SK-N-SH (cell line): ENCODE data around the gene HOXB6. TPM values are rescaled to one million over a fixed set of nuclear protein-coding genes. Genes with fewer than 3 reads are reported as not detected.

Experiments used
- CTCF ChIA-PET: fragments of 300-600, 350-600 bp; formaldehyde crosslinking; extraction: SDS; loops from one replicate; lab custom pipeline; 2021; lab: Yijun Ruan, JAX
- POLR2A ChIA-PET: fragments of 350-600 bp; sonication (Branson Sonifier 250); formaldehyde crosslinking; extraction: SDS; loops from one replicate; lab custom pipeline; 2020; ENCODE audit warnings: antibody characterized with exemption, inconsistent platforms; lab: Yijun Ruan, JAX
- DNase-seq: peaks from one replicate; pipeline ENCODE4 v3.0.0; 2012
- H2AFZ ChIP-seq: fragments of 200-600 bp; sonication (generic); 2 replicates; pipeline ENCODE4 v1.8.1; 2016; ENCODE audit warnings: antibody characterized with exemption, mild to moderate bottlenecking, low read depth
- H3F3A ChIP-seq: fragments of 200-600 bp; sonication (generic); replicated peaks from 2 replicates; pipeline ENCODE3; 2016; ENCODE audit warnings: antibody characterized with exemption, mild to moderate bottlenecking; ENCODE audit not compliant: insufficient read depth
- H3K27ac ChIP-seq, 2 experiments: fragments of 200-500 bp in 1 of 2; fragments of 200-600 bp in 1 of 2; sonication (Bioruptor generic) in 1 of 2; sonication (generic), shearing (Covaris generic) in 1 of 2; 2 replicates each; pipeline versions ENCODE4 v1.5.1 to v1.6.1; 2014 to 2016; ENCODE audit warnings: low read depth in 2 of 2, inconsistent platforms in 1 of 2, low read length in 1 of 2, mild to moderate bottlenecking in 1 of 2, mixed read lengths in 1 of 2
- H3K27me3 ChIP-seq: fragments of 200-600 bp; sonication (generic), shearing (Covaris generic); 2 replicates; pipeline ENCODE4 v1.6.1; 2016; ENCODE audit warnings: mixed run types; ENCODE audit not compliant: insufficient read depth
- H3K36me3 ChIP-seq, 2 experiments: fragments of 200-500 bp in 1 of 2; fragments of 200-600 bp in 1 of 2; sonication (Bioruptor generic) in 1 of 2; sonication (generic) in 1 of 2; replicated peaks in 1 of 2; 2 replicates each; pipeline versions ENCODE3 to v1.5.1; 2014 to 2016; ENCODE audit warnings: low read length in 1 of 2, mild to moderate bottlenecking in 1 of 2; ENCODE audit not compliant: insufficient read depth in 2 of 2, control insufficient read depth in 1 of 2
- H3K4me1 ChIP-seq, 2 experiments: fragments of 200-500 bp in 1 of 2; fragments of 200-600 bp in 1 of 2; sonication (Bioruptor generic) in 1 of 2; sonication (generic), shearing (Covaris generic) in 1 of 2; 2 replicates each; pipeline versions ENCODE4 v1.5.1 to v1.6.1; 2014 to 2016; ENCODE audit warnings: low read depth in 1 of 2, low read length in 1 of 2, mixed run types in 1 of 2; ENCODE audit not compliant: insufficient read depth in 2 of 2, control insufficient read depth in 1 of 2
- H3K4me2 ChIP-seq: fragments of 200-600 bp; sonication (generic), shearing (Covaris generic); 2 replicates; pipeline ENCODE4 v1.6.1; 2017; ENCODE audit warnings: mixed run types
- H3K4me3 ChIP-seq, 2 experiments: fragments of 200-500 bp in 1 of 2; fragments of 200-600 bp in 1 of 2; sonication (Bioruptor generic) in 1 of 2; sonication (generic), shearing (Covaris generic) in 1 of 2; 2 replicates each; pipeline versions ENCODE4 v1.5.1 to v1.8.1; 2014 to 2016; ENCODE audit warnings: low read depth in 2 of 2, inconsistent platforms in 1 of 2, low read length in 1 of 2, mild to moderate bottlenecking in 1 of 2, mixed read lengths in 1 of 2, moderate library complexity in 1 of 2
- H3K79me2 ChIP-seq: fragments of 200-600 bp; sonication (generic); 2 replicates; pipeline ENCODE4 v1.8.1; 2017; ENCODE audit warnings: mild to moderate bottlenecking; ENCODE audit not compliant: insufficient read depth
- H3K9ac ChIP-seq: fragments of 200-600 bp; sonication (generic); 2 replicates; pipeline ENCODE4 v1.6.1; 2017; ENCODE audit warnings: mixed run types
- H3K9me2 ChIP-seq: fragments of 200-600 bp; sonication (generic); 2 replicates; pipeline ENCODE4 v1.6.1; 2017; ENCODE audit warnings: mixed run types
- H3K9me3 ChIP-seq: fragments of 200-600 bp; sonication (generic); 2 replicates; pipeline ENCODE4 v1.6.1; 2017; ENCODE audit warnings: mixed run types, mild to moderate bottlenecking, moderate library complexity
- H4K20me1 ChIP-seq: fragments of 200-600 bp; sonication (generic); 2 replicates; pipeline ENCODE4 v1.6.1; 2017; ENCODE audit warnings: mild to moderate bottlenecking, mixed run types; ENCODE audit not compliant: insufficient read depth
- ELF1 ChIP-seq: IDR thresholded peaks from 2 replicates; pipeline ENCODE4 v1.4.0; 2012
- FOSL2 ChIP-seq: IDR thresholded peaks from 2 replicates; pipeline ENCODE4 v1.4.0; 2012; ENCODE audit warnings: low read depth, mild to moderate bottlenecking, moderate library complexity, borderline replicate concordance
- FOXJ3 ChIP-seq: sonication (generic); formaldehyde crosslinking; IDR thresholded peaks from 2 replicates; pipeline ENCODE4 v1.5.1; 2020; ENCODE audit warnings: mild to moderate bottlenecking, missing genetic modification reagents
- GATA2 ChIP-seq: sonication (generic); formaldehyde crosslinking; IDR thresholded peaks from 2 replicates; pipeline ENCODE4 v1.5.0; 2020; ENCODE audit warnings: mild to moderate bottlenecking, missing genetic modification reagents
- NRF1 ChIP-seq: IDR thresholded peaks from 2 replicates; pipeline ENCODE4 v1.6.1; 2012; ENCODE audit warnings: low read depth, mild to moderate bottlenecking, low read length
- POLR2AphosphoS5 ChIP-seq: IDR thresholded peaks from 2 replicates; pipeline ENCODE4 v1.6.1; 2012; ENCODE audit warnings: low read depth, low read length
- RAD21 ChIP-seq: IDR thresholded peaks from 2 replicates; pipeline ENCODE4 v1.6.1; 2012; ENCODE audit warnings: mild to moderate bottlenecking, low read length
- SIN3A ChIP-seq: IDR thresholded peaks from 2 replicates; pipeline ENCODE4 v1.6.1; 2012; ENCODE audit warnings: low read depth, mild to moderate bottlenecking, low read length, moderate library complexity, borderline replicate concordance
- SMC3 ChIP-seq: IDR thresholded peaks from 2 replicates; pipeline ENCODE4 v1.6.1; 2012; ENCODE audit warnings: low read depth, low read length, improper control_type of control experiment
- TCF12 ChIP-seq: IDR thresholded peaks from 2 replicates; pipeline ENCODE4 v1.4.0; 2012
- YY1 ChIP-seq: IDR thresholded peaks from 2 replicates; pipeline ENCODE4 v1.4.0; 2012; ENCODE audit warnings: low read depth, mild to moderate bottlenecking
- polyA plus RNA-seq, 3 experiments: library from polyadenylated mRNA; depleted of rRNA; stranded (reverse); fragments of >200 nt; gene quantifications; 2 replicates each; pipeline ENCODE4 v1.2.3, GENCODE V29; 2012
- TF ChIP-seq, protein P1 (sequence below): IDR thresholded peaks from 2 replicates; pipeline ENCODE4 v1.4.0; 2012; ENCODE audit warnings: low read depth, borderline replicate concordance
- TF ChIP-seq, protein P2 (sequence below): fragments of 150-350 bp; IDR thresholded peaks from 2 replicates; pipeline ENCODE4 v1.6.1; 2017; ENCODE audit warnings: antibody characterized with exemption, low read length, low read depth, borderline replicate concordance
- TF ChIP-seq, protein P3 (sequence below): IDR thresholded peaks from 2 replicates; pipeline ENCODE4; 2012
- TF ChIP-seq, protein P4 (sequence below): IDR thresholded peaks from 2 replicates; pipeline ENCODE4 v1.4.0; 2012; ENCODE audit warnings: low read depth

Gene HOXB6
- polyA plus RNA-seq, 1 of the 3 experiments (the other 2 are of a cell fraction) = not detected

DNA sequence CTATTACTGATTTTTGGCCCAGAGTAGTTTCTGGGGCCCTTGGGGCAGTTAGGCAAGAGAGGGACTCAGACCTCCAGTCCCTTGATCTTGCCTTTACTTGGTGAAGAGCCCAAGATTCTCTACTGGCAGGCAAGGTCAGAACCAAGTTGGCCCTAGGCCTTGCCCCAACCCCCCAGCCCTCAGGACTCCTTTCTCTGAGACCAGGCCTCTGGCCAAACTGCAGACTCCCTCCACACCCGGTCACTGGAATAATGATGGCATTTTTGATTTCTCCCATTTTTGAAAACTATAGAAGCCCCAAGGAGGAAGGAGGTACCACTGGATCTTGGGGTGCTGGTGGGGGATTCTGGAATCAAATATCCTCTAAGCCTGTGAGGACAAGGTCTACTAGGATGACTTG is 39.4 kb upstream of the HOXB6 start (continued):
- TF ChIP-seq, protein P1, sequence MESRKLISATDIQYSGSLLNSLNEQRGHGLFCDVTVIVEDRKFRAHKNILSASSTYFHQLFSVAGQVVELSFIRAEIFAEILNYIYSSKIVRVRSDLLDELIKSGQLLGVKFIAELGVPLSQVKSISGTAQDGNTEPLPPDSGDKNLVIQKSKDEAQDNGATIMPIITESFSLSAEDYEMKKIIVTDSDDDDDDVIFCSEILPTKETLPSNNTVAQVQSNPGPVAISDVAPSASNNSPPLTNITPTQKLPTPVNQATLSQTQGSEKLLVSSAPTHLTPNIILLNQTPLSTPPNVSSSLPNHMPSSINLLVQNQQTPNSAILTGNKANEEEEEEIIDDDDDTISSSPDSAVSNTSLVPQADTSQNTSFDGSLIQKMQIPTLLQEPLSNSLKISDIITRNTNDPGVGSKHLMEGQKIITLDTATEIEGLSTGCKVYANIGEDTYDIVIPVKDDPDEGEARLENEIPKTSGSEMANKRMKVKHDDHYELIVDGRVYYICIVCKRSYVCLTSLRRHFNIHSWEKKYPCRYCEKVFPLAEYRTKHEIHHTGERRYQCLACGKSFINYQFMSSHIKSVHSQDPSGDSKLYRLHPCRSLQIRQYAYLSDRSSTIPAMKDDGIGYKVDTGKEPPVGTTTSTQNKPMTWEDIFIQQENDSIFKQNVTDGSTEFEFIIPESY = no peak
- TF ChIP-seq GATA2 (CRISPR knock-in tag) (no peak), ELF1 (no peak), TCF12 (no peak), YY1 (no peak), FOXJ3 (CRISPR knock-in tag) (no peak)

DNA sequence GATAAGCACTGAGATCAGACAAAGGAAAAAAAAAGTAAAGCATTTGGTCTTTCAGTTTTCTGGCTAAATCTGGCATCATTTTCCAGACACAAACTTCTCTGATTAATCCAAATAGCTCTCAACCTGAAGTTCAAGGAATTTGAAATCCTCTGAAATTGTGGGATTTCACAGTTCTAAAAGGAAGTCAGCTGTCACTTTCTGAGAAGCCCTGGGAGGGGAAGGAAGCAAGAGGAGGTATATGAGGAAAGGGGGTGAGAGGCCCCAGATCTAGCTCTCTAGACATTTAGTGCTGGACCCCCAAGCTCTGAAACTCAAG is 38.9 kb upstream of the HOXB6 start:
- Histone ChIP-seq H3K4me1 (no peaks in the 10 kb centered on the region), H4K20me1 (no peaks in the 10 kb centered on the region), H3K27ac (no peak overlapping the region), H3K4me2 (no peak overlapping the region), H2AFZ (no peak overlapping the region), H3K9me3 (no peaks in the 10 kb centered on the region), H3K4me3 (no peak overlapping the region), H3K9ac (no peak overlapping the region), H3K36me3 (no peaks in the 10 kb centered on the region), H3K9me2 (no peaks in the 10 kb centered on the region), H3K27me3 (peaks cover 100% of the 10 kb centered on the region), H3K79me2 (no peaks in the 10 kb centered on the region), H3F3A (no peaks in the 10 kb centered on the region)
- CTCF ChIA-PET = interaction anchor here (1.2 to 2.3 kb wide), 2 partner anchors 8 to 187 kb away, joined by 3 to 11 read pairs; no protein-coding TSS in a partner anchor
- POLR2A ChIA-PET = no interaction called here
- TF ChIP-seq, protein P2, sequence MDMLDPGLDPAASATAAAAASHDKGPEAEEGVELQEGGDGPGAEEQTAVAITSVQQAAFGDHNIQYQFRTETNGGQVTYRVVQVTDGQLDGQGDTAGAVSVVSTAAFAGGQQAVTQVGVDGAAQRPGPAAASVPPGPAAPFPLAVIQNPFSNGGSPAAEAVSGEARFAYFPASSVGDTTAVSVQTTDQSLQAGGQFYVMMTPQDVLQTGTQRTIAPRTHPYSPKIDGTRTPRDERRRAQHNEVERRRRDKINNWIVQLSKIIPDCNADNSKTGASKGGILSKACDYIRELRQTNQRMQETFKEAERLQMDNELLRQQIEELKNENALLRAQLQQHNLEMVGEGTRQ = no peak
- TF ChIP-seq SMC3 (no peak), SIN3A (no peak), FOSL2 (no peak), POLR2AphosphoS5 (no peak), RAD21 (no peak), NRF1 (no peak)
- TF ChIP-seq, protein P1 = no peak
- TF ChIP-seq, protein P3, sequence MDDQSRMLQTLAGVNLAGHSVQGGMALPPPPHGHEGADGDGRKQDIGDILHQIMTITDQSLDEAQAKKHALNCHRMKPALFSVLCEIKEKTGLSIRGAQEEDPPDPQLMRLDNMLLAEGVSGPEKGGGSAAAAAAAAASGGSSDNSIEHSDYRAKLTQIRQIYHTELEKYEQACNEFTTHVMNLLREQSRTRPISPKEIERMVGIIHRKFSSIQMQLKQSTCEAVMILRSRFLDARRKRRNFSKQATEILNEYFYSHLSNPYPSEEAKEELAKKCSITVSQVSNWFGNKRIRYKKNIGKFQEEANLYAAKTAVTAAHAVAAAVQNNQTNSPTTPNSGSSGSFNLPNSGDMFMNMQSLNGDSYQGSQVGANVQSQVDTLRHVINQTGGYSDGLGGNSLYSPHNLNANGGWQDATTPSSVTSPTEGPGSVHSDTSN = no peak
- TF ChIP-seq, protein P4, sequence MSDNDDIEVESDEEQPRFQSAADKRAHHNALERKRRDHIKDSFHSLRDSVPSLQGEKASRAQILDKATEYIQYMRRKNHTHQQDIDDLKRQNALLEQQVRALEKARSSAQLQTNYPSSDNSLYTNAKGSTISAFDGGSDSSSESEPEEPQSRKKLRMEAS = no peak
- DNase-seq = no peak
